ENCODE data around the gene PFDN5. TPM values are rescaled to one million over a fixed set of nuclear protein-coding genes. Genes with fewer than 3 reads are reported as not detected.

PFDN5 gene
- total and polyA plus RNA-seq, 4 donors = 118 to 245 (median 206) TPM

GRCh38 chr12:53255996-53256395, 39.3 kb upstream of the PFDN5 start:
- Histone ChIP-seq H3K9ac (ENCODE audit: low read depth in 1 of 2, low read length in 2 of 2) (no peak overlapping the region), H3K4me3 (ENCODE audit: low read depth in 1 of 3, low read length in 3 of 3) (no peak overlapping the region), H3K27ac (ENCODE audit: low read depth in 1 of 2, low read length in 2 of 2) (no peak overlapping the region), H3K9me3 (ENCODE audit: control insufficient read depth in 4 of 4, low read length in 3 of 4) (no peaks in the 10 kb centered on the region), H3K36me3 (ENCODE audit: control insufficient read depth in 4 of 4, insufficient read depth in 3 of 4, low read depth in 1 of 4, low read length in 3 of 4) (no peaks in the 10 kb centered on the region), H3K27me3 (ENCODE audit: control insufficient read depth in 4 of 4, insufficient read depth in 4 of 4, low read length in 3 of 4) (no peaks in the 10 kb centered on the region), H3K4me1 (ENCODE audit: control insufficient read depth in 4 of 4, insufficient read depth in 4 of 4, low read length in 3 of 4) (peaks cover 8 to 19% (median 16%) of the 10 kb centered on the region in 4 donors)
- no peak for TF ChIP-seq ZBTB33 (IDR thresholded peaks at IDR 0.05)
- TF ChIP-seq FOXA2 (IDR thresholded peaks at IDR 0.05) = no peak
- TF ChIP-seq HNF4A (conservative IDR thresholded peaks at IDR 0.05) = no peak
- no peak for TF ChIP-seq EGR1 (IDR thresholded peaks at IDR 0.05; ENCODE audit: low read depth in 2 of 2)
- no peak for TF ChIP-seq JUND (IDR thresholded peaks at IDR 0.05)
- no peak for TF ChIP-seq ATF3 (IDR thresholded peaks at IDR 0.05)
- TF ChIP-seq NR2F2 (IDR thresholded peaks at IDR 0.05) = no peak
- no peak for TF ChIP-seq MAX (IDR thresholded peaks at IDR 0.05)
- no peak for TF ChIP-seq CTCF (IDR thresholded peaks at IDR 0.05; ENCODE audit: low read depth, low read length, missing input control)
- TF ChIP-seq FOXA1 (IDR thresholded peaks at IDR 0.05) = no peak
- no peak for TF ChIP-seq SP1 (IDR thresholded peaks at IDR 0.05)
- TF ChIP-seq REST (IDR thresholded peaks at IDR 0.05) = no peak
- TF ChIP-seq HNF4G (IDR thresholded peaks at IDR 0.05) = no peak
- TF ChIP-seq TAF1 (conservative IDR thresholded peaks at IDR 0.05) = no peak
- WGBS = 90% methylated on average over 3 of the region's 3 CpGs
- no peak for DNase-seq (ENCODE audit: low spot score)

Data from liver (tissue), 9 donors.